ENCODE results near the gene P2RX4. TPM values are rescaled to one million over a fixed set of nuclear protein-coding genes. Genes with fewer than 3 reads are reported as not detected.

P2RX4 gene
- total RNA-seq, 1 experiment from 2014 or later = 7.6 TPM

DNA sequence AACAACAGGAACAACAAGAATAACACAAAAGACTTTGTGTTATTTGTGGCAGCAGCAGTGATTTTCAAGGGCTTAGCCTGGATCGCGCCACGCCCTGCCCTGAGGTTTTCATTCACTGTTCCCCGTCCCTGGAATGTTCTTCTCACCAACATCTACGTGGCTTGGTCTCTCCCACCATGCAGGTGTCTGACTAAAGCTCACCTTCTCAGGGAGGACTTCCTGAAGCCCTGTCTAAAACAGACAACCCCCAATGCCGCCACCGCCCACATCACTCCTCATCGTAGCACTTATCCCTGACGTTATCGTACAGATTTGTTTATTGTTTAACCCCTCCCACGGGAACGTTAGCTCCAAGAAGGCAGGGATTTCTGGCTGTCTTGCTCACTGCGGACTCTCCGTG lies 40.4 kb downstream of the P2RX4 start:
- Histone ChIP-seq H3K9me3 (ENCODE audit: low read depth, low read length, poor library complexity, severe bottlenecking) (no peaks in the 10 kb centered on the region), H3K4me3 (ENCODE audit: low read depth, low read length, poor library complexity, severe bottlenecking) (no peak overlapping the region), H3K4me1 (ENCODE audit: insufficient read depth, low read length, poor library complexity, severe bottlenecking) (no peaks in the 10 kb centered on the region), H3K27ac (ENCODE audit: low read depth, low read length, poor library complexity, severe bottlenecking) (no peak overlapping the region), H3K36me3 (ENCODE audit: insufficient read depth, low read length, poor library complexity, severe bottlenecking) (peaks cover 29% of the 10 kb centered on the region), H3K27me3 (replicated peaks; ENCODE audit: insufficient read depth, low read depth, low read length, poor library complexity) (no peaks in the 10 kb centered on the region)
- CTCF ChIA-PET = no interaction called here
- DNase-seq (ENCODE audit: low spot score) = no peak
- no TSS peak for BruUV-seq (replicated peaks)
- intact Hi-C loops (cut with micrococcal nuclease; ENCODE audit: unreplicated experiment) = no loop called here
- TF ChIP-seq EZH2 (IDR thresholded peaks at IDR 0.05; ENCODE audit: borderline replicate concordance, low read depth, low read length, poor library complexity, severe bottlenecking) = no peak
- TF ChIP-seq, protein P1, sequence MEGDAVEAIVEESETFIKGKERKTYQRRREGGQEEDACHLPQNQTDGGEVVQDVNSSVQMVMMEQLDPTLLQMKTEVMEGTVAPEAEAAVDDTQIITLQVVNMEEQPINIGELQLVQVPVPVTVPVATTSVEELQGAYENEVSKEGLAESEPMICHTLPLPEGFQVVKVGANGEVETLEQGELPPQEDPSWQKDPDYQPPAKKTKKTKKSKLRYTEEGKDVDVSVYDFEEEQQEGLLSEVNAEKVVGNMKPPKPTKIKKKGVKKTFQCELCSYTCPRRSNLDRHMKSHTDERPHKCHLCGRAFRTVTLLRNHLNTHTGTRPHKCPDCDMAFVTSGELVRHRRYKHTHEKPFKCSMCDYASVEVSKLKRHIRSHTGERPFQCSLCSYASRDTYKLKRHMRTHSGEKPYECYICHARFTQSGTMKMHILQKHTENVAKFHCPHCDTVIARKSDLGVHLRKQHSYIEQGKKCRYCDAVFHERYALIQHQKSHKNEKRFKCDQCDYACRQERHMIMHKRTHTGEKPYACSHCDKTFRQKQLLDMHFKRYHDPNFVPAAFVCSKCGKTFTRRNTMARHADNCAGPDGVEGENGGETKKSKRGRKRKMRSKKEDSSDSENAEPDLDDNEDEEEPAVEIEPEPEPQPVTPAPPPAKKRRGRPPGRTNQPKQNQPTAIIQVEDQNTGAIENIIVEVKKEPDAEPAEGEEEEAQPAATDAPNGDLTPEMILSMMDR (conservative IDR thresholded peaks at IDR 0.05; ENCODE audit: low read depth, low read length) = no peak
- POLR2A ChIA-PET (ENCODE audit: low non-redundant PET) = no interaction called here

DNA sequence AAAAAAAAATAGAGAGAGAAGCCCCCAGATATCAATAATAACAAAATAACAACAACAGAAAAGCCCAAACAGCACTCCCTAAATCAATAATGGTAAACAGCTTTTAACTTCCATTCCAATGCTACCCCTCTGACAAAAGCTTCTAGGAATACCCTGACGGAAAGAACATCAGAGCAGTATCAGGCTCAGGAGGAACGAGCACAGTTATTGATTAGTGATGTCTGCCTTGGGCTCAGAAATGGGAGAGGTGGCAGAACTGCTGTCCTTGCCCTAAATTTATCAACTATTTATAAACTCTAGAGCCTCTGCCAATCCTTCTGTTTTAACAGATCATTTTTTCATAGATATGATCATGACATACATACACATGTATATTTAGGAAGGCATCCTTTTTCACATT lies 41.9 kb downstream of the P2RX4 start:
- H3K4me1 ChIP-seq (ENCODE audit: insufficient read depth, low read length, poor library complexity, severe bottlenecking) = no peaks in the 10 kb centered on the region
- ChIA-PET CTCF (no interaction called here), POLR2A (ENCODE audit: low non-redundant PET) (no interaction called here)
- no peak for DNase-seq (ENCODE audit: low spot score)
- TF ChIP-seq EZH2 (IDR thresholded peaks at IDR 0.05; ENCODE audit: borderline replicate concordance, low read depth, low read length, poor library complexity, severe bottlenecking) = no peak
- TF ChIP-seq, protein P1 (conservative IDR thresholded peaks at IDR 0.05; ENCODE audit: low read depth, low read length) = no peak
- intact Hi-C loops (cut with micrococcal nuclease; ENCODE audit: unreplicated experiment) = no loop called here
- H3K36me3 ChIP-seq (ENCODE audit: insufficient read depth, low read length, poor library complexity, severe bottlenecking) = peaks cover 36% of the 10 kb centered on the region
- no peak overlapping the region for H3K4me3 ChIP-seq (ENCODE audit: low read depth, low read length, poor library complexity, severe bottlenecking)
- no peaks in the 10 kb centered on the region for H3K9me3 ChIP-seq (ENCODE audit: low read depth, low read length, poor library complexity, severe bottlenecking)
- H3K27ac ChIP-seq (ENCODE audit: low read depth, low read length, poor library complexity, severe bottlenecking) = no peak overlapping the region
- H3K27me3 ChIP-seq (replicated peaks; ENCODE audit: insufficient read depth, low read depth, low read length, poor library complexity) = no peaks in the 10 kb centered on the region
- no TSS peak for BruUV-seq (replicated peaks)

DNA sequence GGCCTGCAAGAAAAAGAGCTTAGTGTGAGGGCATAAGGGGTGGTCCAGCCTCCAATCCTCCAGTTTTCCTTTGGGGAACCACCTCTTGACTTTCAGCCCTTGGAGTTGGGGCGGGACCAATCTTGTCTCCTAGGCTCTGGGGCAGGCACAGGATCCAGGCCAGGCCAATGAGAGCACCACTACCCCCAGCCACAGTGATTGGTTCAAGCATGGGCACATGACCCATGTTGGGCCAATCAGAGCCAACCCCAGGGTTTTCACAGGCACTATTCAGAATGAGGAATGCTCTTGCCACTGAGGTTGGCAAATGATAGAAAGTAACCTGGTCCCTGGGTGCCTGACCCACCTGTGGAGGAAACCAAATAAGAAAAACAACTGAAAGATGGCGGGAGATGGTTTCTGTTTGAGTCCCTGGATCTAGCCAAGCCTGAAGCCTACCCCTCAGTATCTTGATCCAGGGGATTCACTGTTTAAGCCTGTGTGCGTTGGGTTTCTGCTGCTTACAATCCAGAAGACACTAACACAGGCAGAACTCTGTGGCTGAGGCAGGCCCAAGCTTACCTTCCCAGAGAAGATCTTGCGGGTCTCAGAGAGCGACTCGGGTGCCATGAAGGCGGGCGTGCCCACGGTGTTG lies 42.9 kb downstream of the P2RX4 start:
- Histone ChIP-seq H3K36me3 (ENCODE audit: insufficient read depth, low read length, poor library complexity, severe bottlenecking) (peaks cover 36% of the 10 kb centered on the region), H3K27me3 (replicated peaks; ENCODE audit: insufficient read depth, low read depth, low read length, poor library complexity) (no peaks in the 10 kb centered on the region), H3K27ac (ENCODE audit: low read depth, low read length, poor library complexity, severe bottlenecking) (no peak overlapping the region), H3K4me3 (ENCODE audit: low read depth, low read length, poor library complexity, severe bottlenecking) (no peak overlapping the region), H3K9me3 (ENCODE audit: low read depth, low read length, poor library complexity, severe bottlenecking) (no peaks in the 10 kb centered on the region), H3K4me1 (ENCODE audit: insufficient read depth, low read length, poor library complexity, severe bottlenecking) (no peaks in the 10 kb centered on the region)
- TF ChIP-seq, protein P1 (conservative IDR thresholded peaks at IDR 0.05; ENCODE audit: low read depth, low read length) = no peak
- no peak for TF ChIP-seq EZH2 (IDR thresholded peaks at IDR 0.05; ENCODE audit: borderline replicate concordance, low read depth, low read length, poor library complexity, severe bottlenecking)
- no TSS peak for BruUV-seq (replicated peaks)
- ChIA-PET CTCF (no interaction called here), POLR2A (ENCODE audit: low non-redundant PET) (interaction anchor here (0.5 kb wide), 1 partner anchor 542 kb away, joined by 3 read pairs; no protein-coding TSS in a partner anchor)
- intact Hi-C loops (cut with micrococcal nuclease; ENCODE audit: unreplicated experiment) = no loop called here
- DNase-seq (ENCODE audit: low spot score) = peak; percentile 18

All from A673 (cell line).